Measurements from ENCODE around the gene ITPR2.
A peak's percentile ranks its signal among the peaks of the same experiment; 100 is the strongest.
"Not testable (repeated sequence)": the region's sequence is repeated elsewhere in the genome, so short reads cannot be mapped to it uniquely, and the experiment has no call there.

Gene ITPR2

GRCh38 chr12:26654623-26655022, 178.4 kb downstream of the ITPR2 start:
- no peak for DNase-seq

GRCh38 chr12:26651566-26652188, 181.3 kb downstream of the ITPR2 start:
- DNase-seq: peak; percentile 39

GRCh38 chr12:26651036-26651435, 182.0 kb downstream of the ITPR2 start:
- no peak for DNase-seq

- no peak for DNase-seq
Observed at GRCh38 chr12:26648999-26649398, 184.0 kb downstream of the ITPR2 start.

GRCh38 chr12:26648584-26648983, 184.4 kb downstream of the ITPR2 start:
- no peak for DNase-seq

GRCh38 chr12:26648066-26648465, 184.9 kb downstream of the ITPR2 start:
- no peak for DNase-seq

- no peak for DNase-seq
Observed at GRCh38 chr12:26647088-26647487, 185.9 kb downstream of the ITPR2 start.

GRCh38 chr12:26646571-26646970, 186.4 kb downstream of the ITPR2 start:
- DNase-seq: no peak

GRCh38 chr12:26644376-26644775, 188.6 kb downstream of the ITPR2 start:
- not testable (repeated sequence) for DNase-seq

- no peak for DNase-seq
Observed at GRCh38 chr12:26643532-26644315, 189.3 kb downstream of the ITPR2 start.

GRCh38 chr12:26642361-26642760, 190.6 kb downstream of the ITPR2 start:
- DNase-seq: no peak

GRCh38 chr12:26636710-26637328, 196.2 kb downstream of the ITPR2 start:
- DNase-seq: no peak

- no peak for DNase-seq
Observed at GRCh38 chr12:26633591-26634210, 199.3 kb downstream of the ITPR2 start.

GRCh38 chr12:26632756-26633155, 200.2 kb downstream of the ITPR2 start:
- no peak for DNase-seq

GRCh38 chr12:26631846-26632245, 201.1 kb downstream of the ITPR2 start:
- DNase-seq: no peak

- DNase-seq: no peak
Observed at GRCh38 chr12:26630546-26631027, 202.4 kb downstream of the ITPR2 start.

- no peak for DNase-seq
Observed at GRCh38 chr12:26629864-26630263, 203.1 kb downstream of the ITPR2 start.

GRCh38 chr12:26628234-26628633, 204.8 kb downstream of the ITPR2 start:
- no peak for DNase-seq

GRCh38 chr12:26627335-26627734, 205.7 kb downstream of the ITPR2 start:
- no peak for DNase-seq

- no peak for DNase-seq
Observed at GRCh38 chr12:26623136-26623535, 209.9 kb downstream of the ITPR2 start.

- DNase-seq: no peak
Observed at GRCh38 chr12:26622601-26623000, 210.4 kb downstream of the ITPR2 start.

- no peak for DNase-seq
Observed at GRCh38 chr12:26621932-26622331, 211.1 kb downstream of the ITPR2 start.

- DNase-seq: no peak
Observed at GRCh38 chr12:26620907-26621306, 212.1 kb downstream of the ITPR2 start.

GRCh38 chr12:26617513-26617912, 215.5 kb downstream of the ITPR2 start:
- no peak for DNase-seq

Data from CD4-positive, alpha-beta T cell treated with Interleukin-12 subunit alpha and Interleukin-12 subunit beta, for 1 hour (primary cell).